GM12873 (cell line): ENCODE measurements around the gene ARHGEF28.

Experiments
- CTCF ChIP-seq: IDR thresholded peaks from 2 replicates; pipeline ENCODE4 v1.5.1; 2012; ENCODE audit warnings: low read depth, mild to moderate bottlenecking, moderate library complexity, low read length, control low read depth; ENCODE audit not compliant: insufficient read depth; ENCODE audit errors: missing control alignments

The ARHGEF28 gene

GRCh38 chr5:73821003-73821402, 195.0 kb downstream of the ARHGEF28 start:
- TF ChIP-seq CTCF: no peak

GRCh38 chr5:73822278-73822988, 196.4 kb downstream of the ARHGEF28 start:
- TF ChIP-seq CTCF: no peak

- no peak for TF ChIP-seq CTCF
Observed at GRCh38 chr5:73822989-73823339, 197.0 kb downstream of the ARHGEF28 start.

DNA sequence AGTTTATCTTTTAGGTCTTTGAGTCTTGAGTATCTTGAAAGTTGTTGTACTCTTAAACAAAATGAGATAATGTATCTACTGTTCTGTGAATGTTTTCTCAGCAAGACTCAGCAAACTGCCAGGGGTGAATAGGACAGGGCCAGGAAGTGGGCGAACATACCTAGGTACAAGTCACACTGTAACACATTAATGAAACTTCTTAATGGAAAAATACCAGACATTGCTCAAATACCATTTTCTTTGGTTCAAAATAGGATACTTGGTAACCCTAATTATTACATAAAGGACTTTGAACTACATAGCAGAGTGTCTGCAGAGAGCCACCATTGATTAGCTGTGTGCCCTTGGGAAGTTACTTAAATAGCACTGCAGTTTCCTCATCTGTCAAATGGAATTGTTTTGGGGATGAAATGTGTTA, 197.5 kb downstream of the ARHGEF28 start:
- no peak for TF ChIP-seq CTCF

GRCh38 chr5:73825199-73825598, 199.2 kb downstream of the ARHGEF28 start:
- TF ChIP-seq CTCF: no peak

DNA sequence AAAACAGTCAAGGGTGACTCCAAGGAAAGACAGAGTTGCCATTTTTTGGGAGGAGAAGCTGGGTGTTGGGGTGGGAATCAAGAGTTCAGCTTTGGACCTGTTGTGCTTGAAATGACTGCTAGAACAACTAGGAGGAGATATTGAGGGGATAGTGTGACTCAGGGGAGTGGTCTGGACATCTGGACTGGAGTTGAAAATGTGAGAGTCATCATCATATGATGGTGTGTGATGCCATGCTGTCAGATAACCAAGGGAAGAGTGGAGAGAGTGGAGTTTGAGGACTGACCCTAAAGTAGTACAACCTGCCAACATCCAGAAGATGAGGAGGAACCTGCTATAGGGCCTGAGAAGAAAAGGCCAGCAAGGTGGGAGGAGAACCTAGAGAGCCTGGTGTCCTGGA, 199.7 kb downstream of the ARHGEF28 start:
- TF ChIP-seq CTCF: no peak

GRCh38 chr5:73826301-73827105, 200.5 kb downstream of the ARHGEF28 start:
- TF ChIP-seq CTCF: no peak
